Esophagus (tissue), 2 donors: ENCODE results near the gene ARAP1. TPM values are rescaled to one million over a fixed set of nuclear protein-coding genes. Genes with fewer than 3 reads are reported as not detected.

ENCODE experiments used
- H3K27ac ChIP-seq, 2 donors: one replicate each; pipeline ENCODE4 v1.5.1; 2013; ENCODE audit warnings: low read depth in 2 of 2, mild to moderate bottlenecking in 2 of 2, inconsistent platforms in 1 of 2, low read length in 1 of 2, moderate library complexity in 1 of 2
- H3K27me3 ChIP-seq, 2 donors: one replicate each; pipeline ENCODE4 v1.6.1; 2013; ENCODE audit warnings: low read length in 2 of 2, control low read depth in 1 of 2, mild to moderate bottlenecking in 1 of 2; ENCODE audit not compliant: insufficient read depth in 2 of 2, control insufficient read depth in 1 of 2
- H3K36me3 ChIP-seq, 2 donors: one replicate each; pipeline ENCODE4 v1.6.1; 2013; ENCODE audit warnings: low read length in 1 of 2; ENCODE audit not compliant: control insufficient read depth in 2 of 2, insufficient read depth in 2 of 2
- H3K4me1 ChIP-seq, 2 donors: one replicate each; pipeline ENCODE4 v1.6.1; 2013; ENCODE audit warnings: low read length in 1 of 2; ENCODE audit not compliant: control insufficient read depth in 2 of 2, insufficient read depth in 2 of 2
- H3K4me3 ChIP-seq, 2 donors: one replicate each; pipeline ENCODE4 v1.5.1; 2013; ENCODE audit warnings: low read length in 2 of 2, mild to moderate bottlenecking in 2 of 2, low read depth in 1 of 2, moderate library complexity in 1 of 2
- H3K9me3 ChIP-seq, 2 donors: one replicate each; pipeline ENCODE4 v1.6.1; 2013; ENCODE audit warnings: mild to moderate bottlenecking in 2 of 2, low read depth in 1 of 2, low read length in 1 of 2, moderate library complexity in 1 of 2; ENCODE audit not compliant: control insufficient read depth in 2 of 2, insufficient read depth in 1 of 2
- WGBS, 2 donors: extraction: QIAGEN DNeasy Blood & Tissue Kit; methylation state at CpG; one replicate each; pipeline ENCODE4 v1.1.7; 2013; 5-methylcytosine and 5-hydroxymethylcytosine counted together
- polyA plus RNA-seq, 2 donors: library from polyadenylated mRNA; stranded (reverse); fragments of 200-250 nt; gene quantifications; one replicate each; pipeline ENCODE4 v1.2.3, GENCODE V29; 2013
- donor health status: healthy with polysubstance abuse.
- donor health status: Bipolar disorder and iron deficiency.

Gene ARAP1
- polyA plus RNA-seq, 2 donors = 28.4 to 45.3 TPM

DNA sequence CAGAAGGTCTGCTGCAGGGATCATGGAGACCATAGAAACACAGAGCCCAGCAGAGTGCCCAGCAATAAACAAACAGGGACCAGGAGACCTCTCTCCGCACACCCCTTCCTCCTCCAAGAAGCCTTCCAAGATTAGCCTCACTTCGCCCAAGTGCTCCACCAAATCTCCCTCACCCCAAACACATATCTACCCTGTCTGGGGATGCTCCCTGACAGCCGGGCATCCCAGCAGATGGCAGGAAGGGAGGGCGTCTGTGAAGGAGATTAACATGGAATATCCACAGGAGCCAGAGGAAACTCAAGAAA, 26.5 kb downstream of the ARAP1 start:
- Histone ChIP-seq H3K9me3 (no peaks in the 10 kb centered on the region), H3K4me1 (peaks cover 5 to 11% of the 10 kb centered on the region in 2 donors), H3K4me3 (no peak overlapping the region), H3K36me3 (peaks cover 0 to 2% of the 10 kb centered on the region in 2 donors), H3K27me3 (no peaks in the 10 kb centered on the region), H3K27ac (no peak overlapping the region)
- 85 to 87% methylated on average over 4 of the region's 4 CpGs for WGBS, 2 donors

DNA sequence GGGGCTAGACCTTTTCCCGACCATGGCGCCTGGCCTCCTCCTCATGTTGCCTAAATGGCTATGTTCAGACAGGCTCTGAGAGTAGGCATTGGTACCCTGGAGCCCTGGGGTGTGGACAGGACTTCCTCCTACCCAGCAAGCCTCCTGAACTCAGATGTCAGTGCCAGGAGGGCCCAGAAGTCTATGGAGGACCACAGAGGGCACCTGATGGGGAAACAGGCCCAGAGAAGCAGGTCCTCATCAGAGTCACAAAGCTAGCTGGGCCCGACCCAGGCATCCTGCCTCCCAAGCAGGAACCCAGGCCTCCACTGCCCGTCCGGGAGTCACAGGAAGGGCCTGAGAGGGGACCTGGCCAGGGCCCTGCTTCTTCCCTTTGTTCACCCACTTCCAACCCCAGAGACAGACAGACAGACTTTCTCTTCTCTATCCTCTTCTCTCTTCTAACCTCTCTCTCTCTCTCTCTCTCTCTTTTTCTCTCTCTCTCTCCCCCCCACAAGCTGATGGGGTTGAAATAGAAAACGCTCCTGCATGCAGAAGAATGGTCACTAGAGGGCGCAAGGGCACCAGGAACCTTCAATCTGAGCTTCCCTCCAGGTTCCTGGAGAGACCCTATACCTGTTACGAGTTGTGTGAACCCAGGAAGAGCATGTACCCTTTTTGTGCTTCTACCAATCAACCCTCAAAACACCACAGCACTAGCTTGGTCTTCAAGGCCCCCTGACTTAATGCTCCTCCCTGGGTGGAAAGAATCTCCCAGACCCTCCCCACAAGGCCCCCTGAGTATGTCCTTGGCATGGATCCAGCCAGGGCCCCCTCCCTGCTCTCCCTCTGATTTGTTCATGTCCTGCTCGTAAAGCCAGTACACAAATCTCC, 27.1 kb downstream of the ARAP1 start:
- peaks cover 5 to 17% of the 10 kb centered on the region in 2 donors for H3K4me1 ChIP-seq
- H3K27ac ChIP-seq = no peak overlapping the region
- WGBS, 2 donors = 49 to 55% methylated on average over 9 of the region's 9 CpGs

DNA sequence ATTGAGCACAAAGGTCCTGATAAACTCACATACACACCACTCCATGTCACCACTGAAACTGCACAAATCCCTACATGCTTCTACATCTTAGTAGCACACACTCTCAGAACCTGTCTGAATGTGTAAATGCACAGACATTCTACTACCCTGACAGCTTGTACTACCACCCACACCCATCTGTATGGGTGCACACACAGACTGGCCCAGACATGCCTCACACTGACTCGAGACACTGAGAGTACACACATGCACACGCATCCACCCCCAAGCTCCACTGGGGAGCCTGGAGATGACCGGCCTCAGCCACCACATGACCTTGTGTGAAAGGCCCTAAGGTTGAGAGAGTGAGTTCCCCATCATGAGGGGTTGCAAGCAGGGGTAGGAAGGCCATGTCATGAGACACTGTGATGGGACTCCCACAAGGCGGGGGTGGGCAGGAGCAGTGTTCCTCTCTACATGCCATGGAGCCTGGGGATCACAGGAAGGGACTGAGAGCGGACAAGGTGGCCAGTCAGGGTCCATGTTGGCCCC, 28.1 kb downstream of the ARAP1 start:
- H3K36me3 ChIP-seq = peaks cover 0 to 2% of the 10 kb centered on the region in 2 donors
- no peaks in the 10 kb centered on the region for H3K9me3 ChIP-seq
- peaks cover 14 to 20% of the 10 kb centered on the region in 2 donors for H3K4me1 ChIP-seq
- no peaks in the 10 kb centered on the region for H3K27me3 ChIP-seq
- H3K4me3 ChIP-seq = no peak overlapping the region
- WGBS, 2 donors = 75 to 76% methylated on average over 5 of the region's 5 CpGs
- H3K27ac ChIP-seq = peak overlapping the region in 1 of 2 donors; percentile 50

More for the DNA sequence above, 27.1 kb downstream of the ARAP1 start:
- Histone ChIP-seq H3K36me3 (peaks cover 0 to 2% of the 10 kb centered on the region in 2 donors), H3K27me3 (no peaks in the 10 kb centered on the region), H3K4me3 (no peak overlapping the region), H3K9me3 (no peaks in the 10 kb centered on the region)

- H3K36me3 ChIP-seq = peaks cover 0 to 5% of the 10 kb centered on the region in 2 donors
- H3K9me3 ChIP-seq = no peaks in the 10 kb centered on the region
- H3K4me1 ChIP-seq = peaks cover 16 to 20% of the 10 kb centered on the region in 2 donors
- no peak overlapping the region for H3K4me3 ChIP-seq
- no peaks in the 10 kb centered on the region for H3K27me3 ChIP-seq
- peak overlapping the region in 1 of 2 donors; percentile 50 for H3K27ac ChIP-seq
- WGBS, 2 donors = 61% methylated on average over 9 of the region's 9 CpGs
These were observed 28.7 kb downstream of the ARAP1 start for GRCh38 chr11:72723508-72723907.

DNA sequence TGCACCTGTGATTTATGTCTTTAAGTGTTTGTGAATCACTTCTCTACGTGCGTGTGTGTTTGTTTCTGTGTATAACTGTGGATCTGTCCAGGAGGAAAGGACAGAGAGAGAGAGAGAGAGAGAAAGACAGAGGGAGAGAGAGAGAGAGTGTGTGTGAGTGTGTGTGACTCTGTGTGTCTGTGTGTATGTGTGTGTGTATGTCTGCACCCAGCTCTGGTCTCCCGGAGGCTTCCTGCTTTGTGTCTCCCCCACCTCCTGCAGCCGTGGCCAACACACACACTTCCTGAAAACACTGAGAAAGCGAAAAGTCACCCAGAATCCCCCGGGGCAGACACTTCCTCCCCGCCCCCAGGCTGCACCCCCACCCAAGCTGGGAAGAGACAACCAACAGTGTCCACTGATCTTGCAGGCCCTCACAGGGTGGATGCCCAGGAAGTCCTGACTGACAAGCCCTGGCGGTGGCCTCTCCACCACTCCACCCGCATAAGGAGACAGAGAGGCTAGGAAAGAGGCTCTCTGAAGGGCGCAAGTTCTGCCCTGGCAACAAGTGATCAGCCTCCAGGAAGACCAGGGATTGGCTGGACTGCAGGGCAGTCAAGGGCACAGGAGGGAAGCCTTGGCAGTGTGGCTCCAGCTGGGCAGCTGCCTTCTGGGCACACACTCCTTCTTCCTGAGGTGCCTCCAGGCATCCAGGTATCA, 30.0 kb downstream of the ARAP1 start:
- Histone ChIP-seq H3K27me3 (no peaks in the 10 kb centered on the region), H3K27ac (peak overlapping the region; percentile 94 to 98), H3K36me3 (peaks cover 0 to 9% of the 10 kb centered on the region in 2 donors), H3K9me3 (no peaks in the 10 kb centered on the region), H3K4me1 (peaks cover 16 to 20% of the 10 kb centered on the region in 2 donors), H3K4me3 (peak overlapping the region; percentile 64 to 85)
- 0% methylated on average over 10 of the region's 10 CpGs for WGBS, 2 donors

DNA sequence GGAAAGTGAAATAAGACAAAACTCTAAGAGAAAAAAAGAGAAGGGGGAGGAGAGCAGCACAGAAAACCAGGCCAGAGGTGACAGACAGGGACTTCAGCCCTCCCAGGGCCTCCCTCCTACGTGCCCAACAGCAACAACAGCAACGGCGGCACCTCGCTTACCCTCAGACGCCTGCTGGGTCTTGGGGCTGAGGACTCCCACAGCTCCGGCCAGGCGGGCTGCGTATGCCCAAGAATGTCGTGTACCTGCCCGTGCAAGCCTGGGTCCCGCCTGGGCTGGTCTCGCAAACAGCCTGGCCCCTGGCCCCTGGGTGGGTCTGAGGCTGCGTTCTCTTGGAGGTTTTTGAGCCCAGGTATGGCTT, 30.5 kb downstream of the ARAP1 start:
- 0 to 2% methylated on average over 13 of the region's 13 CpGs for WGBS, 2 donors
- Histone ChIP-seq H3K36me3 (peaks cover 3 to 12% of the 10 kb centered on the region in 2 donors), H3K27me3 (no peaks in the 10 kb centered on the region), H3K4me3 (peak overlapping the region; percentile 64 to 85), H3K27ac (peak overlapping the region; percentile 94 to 98), H3K9me3 (no peaks in the 10 kb centered on the region), H3K4me1 (peaks cover 16 to 20% of the 10 kb centered on the region in 2 donors)

GRCh38 chr11:72721276-72721675, 30.9 kb downstream of the ARAP1 start:
- WGBS, 2 donors = 4 to 8% methylated on average over 3 of the region's 3 CpGs
- Histone ChIP-seq H3K4me1 (peaks cover 16 to 20% of the 10 kb centered on the region in 2 donors), H3K4me3 (peak overlapping the region; percentile 64 to 85), H3K27me3 (no peaks in the 10 kb centered on the region), H3K36me3 (peaks cover 5 to 15% of the 10 kb centered on the region in 2 donors), H3K9me3 (no peaks in the 10 kb centered on the region), H3K27ac (peak overlapping the region; percentile 94 to 98)

GRCh38 chr11:72720784-72721183, 31.4 kb downstream of the ARAP1 start:
- H3K27ac ChIP-seq = peak overlapping the region in 1 of 2 donors; percentile 98
- no peaks in the 10 kb centered on the region for H3K9me3 ChIP-seq
- peaks cover 5 to 15% of the 10 kb centered on the region in 2 donors for H3K36me3 ChIP-seq
- peak overlapping the region; percentile 64 to 85 for H3K4me3 ChIP-seq
- WGBS, 2 donors = 47 to 57% methylated on average over 4 of the region's 4 CpGs
- peaks cover 16 to 20% of the 10 kb centered on the region in 2 donors for H3K4me1 ChIP-seq
- H3K27me3 ChIP-seq = no peaks in the 10 kb centered on the region

- Histone ChIP-seq H3K27ac (peak overlapping the region in 1 of 2 donors; percentile 24), H3K36me3 (peaks cover 5 to 15% of the 10 kb centered on the region in 2 donors), H3K4me1 (peaks cover 16 to 22% of the 10 kb centered on the region in 2 donors), H3K4me3 (peak overlapping the region in 1 of 2 donors; percentile 2), H3K9me3 (no peaks in the 10 kb centered on the region), H3K27me3 (no peaks in the 10 kb centered on the region)
- WGBS, 2 donors = 58 to 69% methylated on average over 3 of the region's 3 CpGs
These were observed 32.2 kb downstream of the ARAP1 start for GRCh38 chr11:72720047-72720446.
